ENCODE measurements around the gene NELFA.

- TF ChIP-seq SUZ12 (IDR thresholded peaks at IDR 0.05; ENCODE audit: extremely low read depth, insufficient read depth, insufficient read length) (no peak), YY1 (IDR thresholded peaks at IDR 0.05; ENCODE audit: insufficient read depth, insufficient read length) (no peak), ZNF274 (IDR thresholded peaks at IDR 0.05; ENCODE audit: low read depth, low read length) (no peak)
These were observed 16.2 kb downstream of the NELFA start for GRCh38 chr4:1992468-1993168.
